Measurements from ENCODE around the gene ACTR1B.
"Not testable (repeated sequence)": the region's sequence is repeated elsewhere in the genome, so short reads cannot be mapped to it uniquely, and the experiment has no call there.

ACTR1B gene

GRCh38 chr2:97663962-97664635 lies at the start of gene ACTR1B:
Gene ACTR1B, minus strand, starts transcription at chr2:97664044. Its CDS starts 154 bp downstream, at chr2:97663890.
- TF ChIP-seq GATA1 (IDR thresholded peaks at IDR 0.05; ENCODE audit: low read depth, low read length), result no peak
- TF ChIP-seq POLR2A (IDR thresholded peaks at IDR 0.05; ENCODE audit: low read length), result peak; percentile 85
- peak; percentile 98 to 99 for DNase-seq

GRCh38 chr2:97712693-97713295 lies 49.0 kb upstream of the ACTR1B start:
- no peak for DNase-seq
- no peak for TF ChIP-seq POLR2A (IDR thresholded peaks at IDR 0.05; ENCODE audit: low read length)
- TF ChIP-seq GATA1 (IDR thresholded peaks at IDR 0.05; ENCODE audit: low read depth, low read length), result no peak

GRCh38 chr2:97712175-97712574 lies 48.3 kb upstream of the ACTR1B start:
- DNase-seq, result not testable (repeated sequence)

- no peak for DNase-seq
Measured at GRCh38 chr2:97711394-97711711, 47.5 kb upstream of the ACTR1B start.

GRCh38 chr2:97708608-97709007 lies 44.8 kb upstream of the ACTR1B start:
- DNase-seq, result no peak
- TF ChIP-seq POLR2A (IDR thresholded peaks at IDR 0.05; ENCODE audit: low read length), result no peak
- TF ChIP-seq GATA1 (IDR thresholded peaks at IDR 0.05; ENCODE audit: low read depth, low read length), result no peak

More at GRCh38 chr2:97711394-97711711, 47.5 kb upstream of the ACTR1B start:
- TF ChIP-seq GATA1 (IDR thresholded peaks at IDR 0.05; ENCODE audit: low read depth, low read length) (no peak), POLR2A (IDR thresholded peaks at IDR 0.05; ENCODE audit: low read length) (no peak)

GRCh38 chr2:97708048-97708380 lies 44.2 kb upstream of the ACTR1B start:
- no peak for DNase-seq
- TF ChIP-seq GATA1 (IDR thresholded peaks at IDR 0.05; ENCODE audit: low read depth, low read length), result no peak
- no peak for TF ChIP-seq POLR2A (IDR thresholded peaks at IDR 0.05; ENCODE audit: low read length)

- no peak for DNase-seq
- TF ChIP-seq GATA1 (IDR thresholded peaks at IDR 0.05; ENCODE audit: low read depth, low read length) (no peak), POLR2A (IDR thresholded peaks at IDR 0.05; ENCODE audit: low read length) (no peak)
Measured at GRCh38 chr2:97707362-97708047, 43.7 kb upstream of the ACTR1B start.

GRCh38 chr2:97706708-97707345 lies 43.0 kb upstream of the ACTR1B start:
- no peak for DNase-seq
- no peak for TF ChIP-seq POLR2A (IDR thresholded peaks at IDR 0.05; ENCODE audit: low read length)
- no peak for TF ChIP-seq GATA1 (IDR thresholded peaks at IDR 0.05; ENCODE audit: low read depth, low read length)

- TF ChIP-seq GATA1 (IDR thresholded peaks at IDR 0.05; ENCODE audit: low read depth, low read length) (no peak), POLR2A (IDR thresholded peaks at IDR 0.05; ENCODE audit: low read length) (no peak)
- no peak for DNase-seq
Measured at GRCh38 chr2:97706112-97706511, 42.3 kb upstream of the ACTR1B start.

- TF ChIP-seq POLR2A (IDR thresholded peaks at IDR 0.05; ENCODE audit: low read length) (no peak), GATA1 (IDR thresholded peaks at IDR 0.05; ENCODE audit: low read depth, low read length) (no peak)
Measured at GRCh38 chr2:97704989-97705388, 41.1 kb upstream of the ACTR1B start.

GRCh38 chr2:97703741-97704140 lies 39.9 kb upstream of the ACTR1B start:
- TF ChIP-seq GATA1 (IDR thresholded peaks at IDR 0.05; ENCODE audit: low read depth, low read length) (no peak), POLR2A (IDR thresholded peaks at IDR 0.05; ENCODE audit: low read length) (no peak)
- DNase-seq, result no peak

More at GRCh38 chr2:97704989-97705388, 41.1 kb upstream of the ACTR1B start:
- DNase-seq, result no peak

GRCh38 chr2:97702731-97703470 lies 39.1 kb upstream of the ACTR1B start:
- TF ChIP-seq GATA1 (IDR thresholded peaks at IDR 0.05; ENCODE audit: low read depth, low read length), result no peak
- no peak for TF ChIP-seq POLR2A (IDR thresholded peaks at IDR 0.05; ENCODE audit: low read length)
- DNase-seq, result no peak

GRCh38 chr2:97701851-97702465 lies 38.1 kb upstream of the ACTR1B start:
- no peak for DNase-seq
- TF ChIP-seq GATA1 (IDR thresholded peaks at IDR 0.05; ENCODE audit: low read depth, low read length) (no peak), POLR2A (IDR thresholded peaks at IDR 0.05; ENCODE audit: low read length) (no peak)
